Activated T-helper 1 cell treated with anti-CD3 and anti-CD28 coated beads, Interleukin-2, amount 50 U/mL, for 16 hours (primary cell): ENCODE data around the gene TJP2.
"Not testable (repeated sequence)": the region's sequence is repeated elsewhere in the genome, so short reads cannot be mapped to it uniquely, and the experiment has no call there.

Experiments used
- DNase-seq, 2 donors: peaks; one replicate each; pipeline ENCODE4 v3.0.0-alpha.2; 2020; ENCODE audit warnings: low read depth in 1 of 2, low spot score in 1 of 2

TJP2 gene

DNA sequence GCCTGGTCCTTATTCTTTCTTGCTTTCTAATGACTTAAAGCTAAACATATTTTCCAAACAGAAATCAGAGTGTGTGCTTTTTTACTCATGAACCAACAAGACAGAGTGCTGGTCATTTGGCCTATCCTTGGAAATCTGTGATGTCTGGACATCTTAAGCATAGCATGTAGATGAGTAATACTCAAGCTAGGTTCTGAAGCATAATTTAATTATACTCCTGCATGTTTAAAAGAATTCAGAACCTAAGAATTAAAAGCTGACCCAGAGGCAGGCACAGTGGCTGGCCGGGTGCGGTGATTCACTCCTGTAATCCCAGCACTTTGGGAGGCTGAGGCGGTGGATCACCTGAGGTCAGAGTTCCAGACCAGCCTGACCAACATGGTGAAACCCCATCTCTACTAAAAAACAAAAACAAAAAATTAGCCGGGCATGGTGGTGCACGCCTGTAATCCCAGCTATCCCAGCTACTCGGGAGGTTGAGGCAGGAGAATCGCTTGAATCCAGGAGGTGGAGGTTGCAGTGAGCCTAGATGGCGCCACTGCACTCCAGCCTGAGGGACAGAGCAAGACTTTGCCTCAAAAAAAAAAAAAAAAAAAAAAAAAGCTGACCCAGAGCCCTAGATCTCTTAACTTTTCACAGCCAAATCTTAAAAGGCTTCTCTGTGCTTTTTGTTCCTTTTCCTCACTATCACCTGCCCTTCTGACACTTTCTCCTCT lies 16.2 kb upstream of the TJP2 start:
- DNase-seq, result no peak

GRCh38 chr9:69158471-69158870 lies 15.6 kb upstream of the TJP2 start:
- no peak for DNase-seq

- DNase-seq, result not testable (repeated sequence)
These were observed 9.5 kb upstream of the TJP2 start for GRCh38 chr9:69164573-69164972.

GRCh38 chr9:69165581-69165980 lies 8.5 kb upstream of the TJP2 start:
- no peak for DNase-seq

DNA sequence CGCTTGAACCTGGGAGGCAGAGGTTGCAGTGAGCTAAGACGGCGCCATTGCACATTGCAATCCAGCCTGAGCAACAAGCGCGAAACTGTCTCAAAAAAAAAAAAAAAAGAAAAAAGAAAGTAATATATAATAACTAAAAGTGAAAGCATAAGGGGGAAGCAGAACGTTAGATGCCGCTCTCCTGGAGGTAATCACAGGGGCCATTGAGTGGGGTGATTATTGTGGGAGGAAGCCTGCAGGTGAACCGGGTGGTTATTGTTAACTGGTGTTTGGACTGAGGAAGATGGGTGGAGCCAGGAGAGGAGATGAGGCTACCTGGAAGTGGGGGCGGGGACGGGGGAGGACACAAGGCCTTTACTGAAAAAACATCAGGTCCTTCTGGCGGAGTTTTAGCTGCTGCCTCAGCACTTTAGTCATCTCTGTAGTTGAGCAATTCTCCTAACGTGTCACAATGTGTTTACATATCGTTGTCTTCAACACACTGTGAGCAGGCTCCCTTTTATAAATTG lies 5.3 kb upstream of the TJP2 start:
- peak in 1 of 2 donors; percentile 25 for DNase-seq

DNA sequence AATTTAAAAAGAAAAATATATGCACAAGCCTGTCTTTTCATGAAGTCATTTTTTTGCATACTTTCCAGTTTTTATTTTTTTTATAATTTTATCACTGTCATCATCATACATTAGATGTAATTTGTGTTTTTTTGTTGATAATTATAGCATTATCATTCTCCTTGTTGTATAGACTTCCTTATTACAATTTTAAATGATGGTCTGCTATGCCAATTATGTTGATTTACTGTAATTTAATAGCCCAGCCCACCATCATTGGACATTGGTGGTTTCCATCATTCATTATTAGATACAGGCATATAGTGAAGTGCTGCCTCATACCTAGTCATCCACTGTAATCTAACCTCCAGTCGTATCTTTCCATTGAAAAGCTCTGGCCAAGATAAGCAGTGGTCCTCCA lies 3.8 kb upstream of the TJP2 start:
- no peak for DNase-seq

DNA sequence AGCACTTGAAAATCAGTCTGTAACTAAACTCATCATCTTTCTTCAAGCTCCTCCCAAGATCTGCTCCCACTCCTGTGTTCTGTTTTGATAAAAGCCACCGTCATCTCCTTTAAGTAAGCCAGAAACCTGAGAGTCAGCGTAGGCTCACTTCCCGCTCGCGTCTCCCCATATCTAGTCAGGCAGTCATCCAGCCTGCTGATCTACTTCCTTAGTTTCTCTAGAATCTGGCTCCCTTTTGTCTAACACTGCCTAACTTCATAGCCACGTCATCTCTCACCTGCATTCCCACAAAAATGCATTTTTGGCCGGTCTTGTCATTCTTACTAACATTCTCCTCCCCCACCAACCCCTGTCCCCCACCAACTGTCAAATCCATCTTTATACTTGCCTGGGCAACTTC lies 3.0 kb upstream of the TJP2 start:
- no peak for DNase-seq

- no peak for DNase-seq
These were observed 2.6 kb upstream of the TJP2 start for GRCh38 chr9:69171517-69171916.

DNA sequence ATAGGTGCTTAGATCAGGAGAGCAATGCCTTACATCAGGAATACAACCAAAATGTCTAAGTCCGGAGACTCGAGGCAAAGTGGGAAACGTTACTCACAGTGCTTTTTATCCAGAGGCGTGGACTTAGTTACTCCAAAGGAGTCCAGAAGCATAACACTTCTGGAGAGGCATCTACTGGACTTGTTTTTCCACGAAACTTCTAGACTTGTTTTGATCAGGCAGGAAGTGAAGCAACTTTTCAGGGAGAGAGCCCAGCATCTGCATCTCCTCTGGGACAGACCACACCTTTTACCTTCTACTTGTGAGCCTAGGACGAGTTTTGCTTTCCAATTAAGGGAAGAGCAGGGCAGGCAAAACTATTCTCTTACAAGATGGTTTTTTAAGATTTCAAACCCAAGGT lies 1.2 kb upstream of the TJP2 start:
- no peak for DNase-seq

GRCh38 chr9:69173497-69173890 lies 583 bp upstream of the TJP2 start:
- DNase-seq, result no peak

GRCh38 chr9:69174616-69175463 lies 763 bp downstream of the TJP2 start:
- no peak for DNase-seq

DNA sequence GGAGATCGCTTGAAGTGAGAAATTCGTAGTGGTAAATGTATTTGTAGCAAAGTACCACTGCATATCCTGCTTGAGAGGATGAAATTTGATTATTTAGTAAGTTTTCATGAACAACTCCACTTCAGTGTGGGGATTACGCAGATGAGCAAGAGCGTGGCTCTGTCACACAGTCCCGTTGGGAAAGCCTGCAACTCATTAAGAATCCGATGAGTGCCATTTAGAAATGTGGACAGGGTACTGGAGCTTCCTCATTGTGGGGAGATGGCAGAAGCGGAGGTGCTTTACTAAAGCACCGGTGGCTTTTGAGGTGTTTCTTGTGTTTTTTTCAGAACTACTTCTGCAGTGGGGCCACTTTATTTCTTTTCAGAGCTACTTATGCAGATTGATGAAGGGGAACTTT lies 1.4 kb downstream of the TJP2 start:
- no peak for DNase-seq

DNA sequence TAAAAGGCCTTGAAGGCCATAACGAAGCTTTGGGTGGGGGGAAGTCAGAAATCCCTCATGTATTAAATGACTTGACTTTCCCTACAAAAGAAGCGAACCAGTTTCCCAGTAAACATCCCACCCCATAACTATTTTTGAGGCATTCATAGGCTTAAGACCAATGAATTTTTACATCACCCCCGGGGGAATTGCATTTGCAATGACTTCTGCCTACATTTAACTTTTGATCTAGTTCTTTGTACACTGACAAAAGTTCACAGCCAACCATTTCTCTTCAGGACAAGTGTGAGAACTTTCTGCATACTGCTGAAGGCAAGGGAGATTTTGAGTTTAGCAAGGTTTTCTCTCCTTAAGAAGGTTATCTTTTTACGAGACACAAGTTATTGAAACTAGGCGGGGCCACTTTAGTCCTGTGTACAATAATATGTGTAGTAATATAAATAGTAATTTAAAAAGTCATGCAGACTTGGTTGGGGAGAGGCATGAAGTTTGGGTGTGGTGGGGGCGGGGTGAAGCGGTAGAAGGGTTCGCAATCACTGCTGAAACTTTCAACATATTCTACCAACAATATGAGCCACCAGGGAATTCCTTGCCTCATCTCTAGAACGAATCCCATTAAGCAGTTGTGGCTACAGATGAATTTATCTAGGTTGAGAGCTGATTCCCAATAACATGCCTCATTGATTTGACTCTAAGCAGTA lies 2.5 kb downstream of the TJP2 start:
- no peak for DNase-seq

DNA sequence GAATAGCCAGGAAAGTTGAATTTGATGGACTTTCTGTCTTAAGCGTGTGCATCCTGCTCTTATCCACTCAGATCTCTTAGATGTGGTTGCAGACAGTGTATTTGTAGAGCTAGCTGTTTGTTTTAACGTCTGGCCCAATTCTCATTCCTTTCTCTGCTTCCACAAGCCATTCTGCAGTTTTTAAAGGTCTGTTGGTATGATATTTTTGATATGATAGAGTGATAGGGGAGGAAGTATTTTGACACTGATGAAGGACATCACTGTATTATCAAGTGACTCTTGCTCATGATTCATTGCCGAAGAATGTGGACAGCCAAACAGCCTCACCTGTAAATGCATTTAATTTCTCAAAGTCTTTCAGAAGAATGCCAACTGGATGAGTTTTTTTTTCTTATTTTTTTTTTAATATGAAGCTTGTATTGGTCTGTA lies 4.5 kb downstream of the TJP2 start:
- DNase-seq, result no peak

- no peak for DNase-seq
These were observed 5.0 kb downstream of the TJP2 start for GRCh38 chr9:69179037-69179436.

GRCh38 chr9:69180200-69180599 lies 6.1 kb downstream of the TJP2 start:
- DNase-seq, result no peak

- DNase-seq, result peak in 1 of 2 donors; percentile 13
These were observed 6.6 kb downstream of the TJP2 start for GRCh38 chr9:69180670-69181069.

GRCh38 chr9:69181908-69182353 lies 7.9 kb downstream of the TJP2 start:
- DNase-seq, result no peak

- no peak for DNase-seq
These were observed 10.2 kb downstream of the TJP2 start for GRCh38 chr9:69184266-69184665.

DNA sequence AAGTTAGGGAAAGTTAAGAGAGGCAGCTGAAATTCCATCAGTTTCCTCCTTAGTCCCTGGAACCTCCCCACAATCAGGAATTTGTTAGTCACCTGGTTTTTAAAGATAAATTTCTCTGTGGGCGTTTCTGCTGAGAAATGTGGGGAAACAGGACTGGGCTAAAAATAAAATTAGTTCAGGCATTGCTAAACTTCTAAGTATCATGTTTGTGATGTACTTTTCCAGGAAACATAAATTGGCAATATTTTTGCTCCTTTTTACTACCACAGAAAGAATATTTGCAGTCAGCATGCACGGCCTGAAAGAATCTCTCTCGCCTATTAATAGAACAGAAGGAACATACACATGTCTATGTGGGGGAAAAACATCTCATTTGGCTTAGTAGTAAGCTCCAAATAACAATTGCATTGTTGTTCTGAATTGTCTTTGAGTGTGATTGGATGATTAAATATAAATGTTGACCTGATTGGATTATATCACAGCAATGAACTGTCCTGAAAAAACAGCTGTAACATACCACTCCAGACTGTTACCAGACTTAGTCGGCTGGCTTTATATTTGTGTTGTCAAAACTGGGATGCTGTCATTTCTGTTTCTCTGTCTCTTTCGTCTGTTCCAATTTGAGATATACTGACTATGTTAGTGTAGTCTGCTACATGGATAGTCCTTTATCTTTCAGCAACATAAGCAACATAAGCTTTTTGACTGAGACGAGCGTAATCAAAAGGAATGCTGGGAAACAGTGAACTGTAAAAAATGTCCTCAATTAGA lies 12.9 kb downstream of the TJP2 start:
- DNase-seq, result no peak

- DNase-seq, result no peak
These were observed 14.9 kb downstream of the TJP2 start for GRCh38 chr9:69188975-69189374.
